ENCODE results near the gene CARD19. TPM values are rescaled to one million over a fixed set of nuclear protein-coding genes. Genes with fewer than 3 reads are reported as not detected.

Gene CARD19
- 13.7 and 15.6 TPM in 2 replicates for total RNA-seq

DNA sequence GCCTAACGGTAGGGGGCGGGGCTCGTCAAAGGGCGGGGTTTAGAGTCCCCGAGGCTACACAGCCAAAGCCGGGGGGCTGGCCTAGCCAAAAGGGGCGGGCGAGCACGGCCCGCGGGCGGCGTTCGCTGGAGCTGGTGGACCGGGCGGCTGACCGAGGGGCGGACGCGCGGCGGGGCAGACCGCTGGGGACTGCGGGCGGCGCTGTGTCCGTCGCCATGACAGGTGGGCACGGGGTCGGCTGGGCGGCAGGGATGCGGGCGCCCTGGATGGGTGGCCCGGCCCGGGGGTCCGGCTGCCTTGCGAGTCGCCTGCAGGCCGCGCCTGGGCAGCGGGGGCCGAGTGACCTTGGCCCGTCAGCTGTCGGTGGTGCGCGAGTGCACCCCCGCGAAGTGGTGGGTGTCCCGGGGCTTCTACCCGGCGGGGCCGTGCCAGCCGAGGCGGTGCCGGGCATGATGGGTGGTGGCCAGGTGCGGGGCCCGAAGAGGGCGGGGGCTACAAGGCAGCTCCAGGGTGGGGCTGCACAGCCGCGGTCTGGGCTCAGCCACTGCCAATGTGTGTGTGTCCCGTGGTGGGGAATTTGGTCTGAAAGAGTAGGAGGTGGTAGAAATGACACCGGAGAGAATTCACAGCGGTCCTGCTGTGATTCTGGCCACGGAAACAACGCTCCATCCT is at the start of gene CARD19:
Gene CARD19 (plus strand): TSS at position 87 of the 672 bp plus-strand sequence. CDS start 129 bp downstream, at position 216.
- peak within 1 kb of the TSS; percentile 86 for H3K4me3 Mint-ChIP-seq
- no peaks in the 10 kb centered on the region for H3K27me3 Mint-ChIP-seq
- peaks cover 5% of the 10 kb centered on the region for H3K36me3 Mint-ChIP-seq (ENCODE audit: low read depth)
- H3K9me3 Mint-ChIP-seq: peaks cover under 1% of the 10 kb centered on the region
- CTCF ChIA-PET: interaction anchor here (1.1 kb wide), 1 partner anchor 13 kb away, joined by 4 read pairs; no protein-coding TSS in a partner anchor
- no peak for DNase-seq
- H3K4me1 Mint-ChIP-seq: peaks cover 77% of the 10 kb centered on the region
- no peak for ATAC-seq (ENCODE audit: low read depth)
- H3K27ac Mint-ChIP-seq: peak within 1 kb of the TSS; percentile 99
- POLR2A ChIA-PET: interaction anchor here (0.5 to 4.7 kb wide), 16 partner anchors 8 to 426 kb away, joined by 3 to 53 read pairs (median 4); partner anchors contain the start of genes IPPK, NINJ1 and SUSD3
- intact Hi-C loops (cut with micrococcal nuclease): loop anchor here (1.0 to 10.0 kb wide), 4 partner anchors 38 to 359 kb away; partner anchors contain the start of genes FAM120A, FAM120AOS and NINJ1
- TF ChIP-seq, protein P1, sequence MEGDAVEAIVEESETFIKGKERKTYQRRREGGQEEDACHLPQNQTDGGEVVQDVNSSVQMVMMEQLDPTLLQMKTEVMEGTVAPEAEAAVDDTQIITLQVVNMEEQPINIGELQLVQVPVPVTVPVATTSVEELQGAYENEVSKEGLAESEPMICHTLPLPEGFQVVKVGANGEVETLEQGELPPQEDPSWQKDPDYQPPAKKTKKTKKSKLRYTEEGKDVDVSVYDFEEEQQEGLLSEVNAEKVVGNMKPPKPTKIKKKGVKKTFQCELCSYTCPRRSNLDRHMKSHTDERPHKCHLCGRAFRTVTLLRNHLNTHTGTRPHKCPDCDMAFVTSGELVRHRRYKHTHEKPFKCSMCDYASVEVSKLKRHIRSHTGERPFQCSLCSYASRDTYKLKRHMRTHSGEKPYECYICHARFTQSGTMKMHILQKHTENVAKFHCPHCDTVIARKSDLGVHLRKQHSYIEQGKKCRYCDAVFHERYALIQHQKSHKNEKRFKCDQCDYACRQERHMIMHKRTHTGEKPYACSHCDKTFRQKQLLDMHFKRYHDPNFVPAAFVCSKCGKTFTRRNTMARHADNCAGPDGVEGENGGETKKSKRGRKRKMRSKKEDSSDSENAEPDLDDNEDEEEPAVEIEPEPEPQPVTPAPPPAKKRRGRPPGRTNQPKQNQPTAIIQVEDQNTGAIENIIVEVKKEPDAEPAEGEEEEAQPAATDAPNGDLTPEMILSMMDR (IDR thresholded peaks at IDR 0.05): no peak

- intact Hi-C loops (cut with micrococcal nuclease): no loop called here
- Mint-ChIP-seq H3K27ac (no peak overlapping the region), H3K9me3 (no peaks in the 10 kb centered on the region), H3K4me1 (peaks cover 2% of the 10 kb centered on the region), H3K4me3 (no peak overlapping the region), H3K36me3 (ENCODE audit: low read depth) (no peaks in the 10 kb centered on the region), H3K27me3 (no peaks in the 10 kb centered on the region)
- TF ChIP-seq, protein P1 (IDR thresholded peaks at IDR 0.05): no peak
- no peak for ATAC-seq (ENCODE audit: low read depth)
- POLR2A ChIA-PET: no interaction called here
- no peak for DNase-seq
- CTCF ChIA-PET: no interaction called here
Measured at GRCh38 chr9:93048566-93049448, 47.2 kb upstream of the CARD19 start.

DNA sequence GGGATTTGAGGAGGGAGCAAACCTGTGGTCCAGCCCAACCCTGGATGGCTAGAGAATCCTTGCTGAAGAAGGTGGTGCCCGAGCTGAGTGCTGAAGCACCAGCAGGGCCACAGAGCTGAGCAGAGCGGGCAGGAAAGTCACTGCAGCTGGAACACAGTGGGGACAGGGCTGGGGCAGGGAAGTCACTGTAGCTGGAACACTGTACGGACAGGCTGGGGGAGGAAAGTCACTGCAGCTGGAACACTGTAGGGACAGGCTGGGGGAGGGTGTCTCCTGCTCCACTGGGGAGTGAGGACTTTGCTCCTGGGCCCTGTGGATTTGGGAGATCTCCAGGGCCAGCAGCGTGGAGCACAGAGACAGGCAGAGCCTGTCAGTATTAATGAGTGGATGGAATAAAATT is 46.5 kb upstream of the CARD19 start:
- ChIA-PET CTCF (no interaction called here), POLR2A (no interaction called here)
- Mint-ChIP-seq H3K27me3 (no peaks in the 10 kb centered on the region), H3K27ac (no peak overlapping the region), H3K4me1 (no peaks in the 10 kb centered on the region), H3K36me3 (ENCODE audit: low read depth) (no peaks in the 10 kb centered on the region), H3K4me3 (no peak overlapping the region), H3K9me3 (no peaks in the 10 kb centered on the region)
- DNase-seq: no peak
- no peak for ATAC-seq (ENCODE audit: low read depth)
- TF ChIP-seq, protein P1 (IDR thresholded peaks at IDR 0.05): no peak
- intact Hi-C loops (cut with micrococcal nuclease): no loop called here

DNA sequence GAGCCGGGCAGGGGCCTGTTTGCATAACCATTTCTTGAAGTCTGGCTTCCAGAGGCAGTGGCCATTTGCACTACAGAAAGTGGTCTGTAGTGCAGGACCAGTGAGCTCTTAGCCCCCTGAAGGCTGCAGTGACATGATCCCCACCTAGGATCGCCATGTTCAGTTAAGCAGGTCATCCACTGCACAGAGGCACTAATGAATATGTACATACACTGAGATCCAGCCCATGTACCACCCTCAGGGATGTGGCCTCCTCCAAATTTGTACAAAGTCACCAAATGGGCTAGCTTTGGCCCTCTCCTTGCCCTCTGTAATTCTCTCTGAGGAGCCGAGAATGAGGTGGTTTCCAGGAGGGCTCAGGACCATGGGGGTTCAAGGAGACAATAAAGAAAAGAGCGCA is 45.8 kb upstream of the CARD19 start:
- H3K36me3 Mint-ChIP-seq (ENCODE audit: low read depth): no peaks in the 10 kb centered on the region
- H3K4me1 Mint-ChIP-seq: peaks cover 2% of the 10 kb centered on the region
- no peak for DNase-seq
- intact Hi-C loops (cut with micrococcal nuclease): no loop called here
- no peak overlapping the region for H3K4me3 Mint-ChIP-seq
- ChIA-PET CTCF (no interaction called here), POLR2A (interaction anchor here (0.7 kb wide), 1 partner anchor 17 kb away, joined by 3 read pairs; no protein-coding TSS in a partner anchor)
- no peak for ATAC-seq (ENCODE audit: low read depth)
- TF ChIP-seq, protein P1 (IDR thresholded peaks at IDR 0.05): no peak
- H3K27me3 Mint-ChIP-seq: no peaks in the 10 kb centered on the region
- no peak overlapping the region for H3K27ac Mint-ChIP-seq
- H3K9me3 Mint-ChIP-seq: no peaks in the 10 kb centered on the region

GRCh38 chr9:93051680-93052089 is 44.3 kb upstream of the CARD19 start:
- ATAC-seq (ENCODE audit: low read depth) (no peak), DNase-seq (no peak)
- TF ChIP-seq, protein P1 (IDR thresholded peaks at IDR 0.05): no peak
- H3K27me3 Mint-ChIP-seq: no peaks in the 10 kb centered on the region
- H3K36me3 Mint-ChIP-seq (ENCODE audit: low read depth): no peaks in the 10 kb centered on the region
- intact Hi-C loops (cut with micrococcal nuclease): no loop called here
- POLR2A ChIA-PET: interaction anchor here (1.2 to 1.6 kb wide), 2 partner anchors 13 to 43 kb away, joined by 3 to 6 read pairs; no protein-coding TSS in a partner anchor
- no peak overlapping the region for H3K27ac Mint-ChIP-seq
- H3K4me3 Mint-ChIP-seq: no peak overlapping the region
- H3K4me1 Mint-ChIP-seq: peaks cover 5% of the 10 kb centered on the region
- CTCF ChIA-PET: no interaction called here
- no peaks in the 10 kb centered on the region for H3K9me3 Mint-ChIP-seq
